ENCODE results near the gene PCDHB1.

GRCh38 chr5:141051521-141051866 lies 320 bp downstream of the PCDHB1 start:
- TF ChIP-seq, protein P1, sequence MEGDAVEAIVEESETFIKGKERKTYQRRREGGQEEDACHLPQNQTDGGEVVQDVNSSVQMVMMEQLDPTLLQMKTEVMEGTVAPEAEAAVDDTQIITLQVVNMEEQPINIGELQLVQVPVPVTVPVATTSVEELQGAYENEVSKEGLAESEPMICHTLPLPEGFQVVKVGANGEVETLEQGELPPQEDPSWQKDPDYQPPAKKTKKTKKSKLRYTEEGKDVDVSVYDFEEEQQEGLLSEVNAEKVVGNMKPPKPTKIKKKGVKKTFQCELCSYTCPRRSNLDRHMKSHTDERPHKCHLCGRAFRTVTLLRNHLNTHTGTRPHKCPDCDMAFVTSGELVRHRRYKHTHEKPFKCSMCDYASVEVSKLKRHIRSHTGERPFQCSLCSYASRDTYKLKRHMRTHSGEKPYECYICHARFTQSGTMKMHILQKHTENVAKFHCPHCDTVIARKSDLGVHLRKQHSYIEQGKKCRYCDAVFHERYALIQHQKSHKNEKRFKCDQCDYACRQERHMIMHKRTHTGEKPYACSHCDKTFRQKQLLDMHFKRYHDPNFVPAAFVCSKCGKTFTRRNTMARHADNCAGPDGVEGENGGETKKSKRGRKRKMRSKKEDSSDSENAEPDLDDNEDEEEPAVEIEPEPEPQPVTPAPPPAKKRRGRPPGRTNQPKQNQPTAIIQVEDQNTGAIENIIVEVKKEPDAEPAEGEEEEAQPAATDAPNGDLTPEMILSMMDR (IDR thresholded peaks at IDR 0.05) = no peak
- TF ChIP-seq POLR2A (IDR thresholded peaks at IDR 0.05) (no peak), POLR2AphosphoS5 (IDR thresholded peaks at IDR 0.05) (no peak)
